ENCODE results near the gene SBF2.
"Not testable (repeated sequence)": the region's sequence is repeated elsewhere in the genome, so short reads cannot be mapped to it uniquely, and the experiment has no call there.

Gene SBF2

DNA sequence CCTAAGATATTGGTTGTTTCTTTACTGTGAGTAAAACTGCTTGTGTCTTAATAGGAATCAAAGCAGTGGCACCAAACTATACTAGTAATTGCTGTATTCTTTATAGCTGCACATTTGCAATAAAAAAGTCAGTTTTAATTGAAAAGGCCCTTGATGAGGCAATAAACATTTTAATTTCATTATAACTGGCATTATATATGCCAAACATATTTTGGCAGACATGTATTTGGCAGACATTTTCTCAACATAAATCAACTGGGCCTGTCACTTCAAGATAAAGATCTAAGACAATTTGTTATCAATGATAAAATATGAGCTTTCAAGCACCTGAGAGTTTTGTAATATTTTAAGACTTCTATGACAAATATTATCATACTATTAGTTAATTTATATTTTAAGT is 245.7 kb downstream of the SBF2 start:
- DNase-seq = no peak

DNA sequence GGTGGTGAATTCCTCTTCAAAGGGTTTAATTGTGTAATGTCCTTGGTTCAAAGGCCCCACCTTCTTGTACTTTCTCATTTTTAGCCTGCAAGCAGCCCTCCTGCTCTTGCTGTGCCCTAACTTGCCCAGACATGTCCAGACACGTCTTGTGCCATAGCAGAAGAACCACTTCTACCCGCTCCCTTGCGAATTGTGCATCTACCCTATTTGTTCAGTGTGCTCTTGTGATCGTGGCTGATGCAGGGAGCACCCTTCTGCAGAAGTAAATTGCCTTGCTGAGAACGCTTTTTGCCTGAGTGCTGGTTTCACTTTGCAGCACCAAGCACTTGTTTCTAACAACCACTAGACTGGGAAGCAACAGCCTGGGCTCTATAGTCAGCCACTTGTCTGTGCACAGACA is 249.4 kb downstream of the SBF2 start:
- no peak for DNase-seq

DNA sequence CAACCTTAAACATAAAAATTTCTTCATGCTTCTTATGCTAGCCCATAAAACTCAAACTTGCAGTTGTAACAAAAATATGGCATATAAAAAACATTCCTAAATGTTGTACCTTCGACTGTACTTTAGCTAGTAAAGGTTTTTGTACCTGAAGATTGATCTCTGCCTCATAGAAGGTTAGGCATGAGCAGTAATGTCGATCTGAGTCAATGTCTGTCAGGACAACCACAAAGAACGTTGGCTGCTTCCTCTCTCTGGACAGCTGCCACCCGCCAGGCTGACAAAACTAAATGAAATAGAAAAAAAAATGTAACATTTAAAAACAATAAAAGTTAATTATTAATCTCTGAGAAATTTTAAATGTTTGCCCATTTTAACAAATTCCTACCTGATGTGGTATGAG is 251.3 kb downstream of the SBF2 start:
- no peak for DNase-seq

DNA sequence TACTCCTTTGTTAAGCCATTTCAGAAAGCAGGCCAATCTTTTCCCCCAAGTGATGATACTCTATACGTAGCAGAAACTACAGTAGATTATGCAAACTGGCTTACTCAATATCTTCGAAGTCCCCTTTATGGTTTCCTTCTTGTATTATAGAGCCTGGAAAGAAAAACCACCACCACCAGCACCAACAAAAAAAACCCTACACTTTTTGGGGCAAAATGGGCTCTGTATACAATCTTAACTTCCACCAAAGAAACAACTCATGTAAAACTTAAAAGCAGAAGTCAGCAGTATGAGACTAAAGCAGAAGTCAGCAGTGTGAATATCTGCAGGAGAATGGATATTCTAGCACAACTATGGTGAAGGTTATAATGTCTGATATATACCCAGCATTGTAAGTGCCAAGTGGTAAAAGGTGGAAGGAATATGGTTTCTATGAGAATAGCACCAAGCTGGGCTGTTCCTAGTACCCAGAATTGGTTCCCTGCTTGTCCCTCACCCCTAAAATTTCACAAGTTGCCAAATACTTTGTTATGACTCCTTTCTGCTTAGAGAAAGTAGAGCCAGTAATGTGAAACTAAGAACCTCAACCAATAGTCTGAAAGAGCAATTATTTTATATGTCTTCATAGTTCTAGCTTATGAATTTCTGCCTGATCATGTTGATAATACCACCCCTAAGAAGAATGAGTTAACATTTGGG is 252.1 kb downstream of the SBF2 start:
- DNase-seq = no peak

DNA sequence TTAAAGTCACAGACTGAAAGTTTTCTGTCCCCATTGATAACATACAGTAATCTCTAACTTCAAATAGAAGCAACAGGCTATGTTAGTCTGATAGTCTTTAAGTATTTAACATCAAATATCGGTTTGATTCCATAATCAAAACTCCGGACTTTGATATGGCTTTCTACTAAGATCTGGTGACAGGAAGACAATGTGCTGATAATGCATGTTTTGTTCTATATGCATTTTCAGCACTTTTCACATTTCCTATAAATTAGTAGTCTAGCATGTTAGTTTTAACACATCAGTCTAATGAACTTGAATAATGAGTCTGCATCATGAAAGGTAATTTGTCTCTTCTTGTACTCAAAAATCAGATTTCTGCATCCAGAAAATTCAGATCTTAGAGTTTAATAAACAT is 252.7 kb downstream of the SBF2 start:
- no peak for DNase-seq

DNA sequence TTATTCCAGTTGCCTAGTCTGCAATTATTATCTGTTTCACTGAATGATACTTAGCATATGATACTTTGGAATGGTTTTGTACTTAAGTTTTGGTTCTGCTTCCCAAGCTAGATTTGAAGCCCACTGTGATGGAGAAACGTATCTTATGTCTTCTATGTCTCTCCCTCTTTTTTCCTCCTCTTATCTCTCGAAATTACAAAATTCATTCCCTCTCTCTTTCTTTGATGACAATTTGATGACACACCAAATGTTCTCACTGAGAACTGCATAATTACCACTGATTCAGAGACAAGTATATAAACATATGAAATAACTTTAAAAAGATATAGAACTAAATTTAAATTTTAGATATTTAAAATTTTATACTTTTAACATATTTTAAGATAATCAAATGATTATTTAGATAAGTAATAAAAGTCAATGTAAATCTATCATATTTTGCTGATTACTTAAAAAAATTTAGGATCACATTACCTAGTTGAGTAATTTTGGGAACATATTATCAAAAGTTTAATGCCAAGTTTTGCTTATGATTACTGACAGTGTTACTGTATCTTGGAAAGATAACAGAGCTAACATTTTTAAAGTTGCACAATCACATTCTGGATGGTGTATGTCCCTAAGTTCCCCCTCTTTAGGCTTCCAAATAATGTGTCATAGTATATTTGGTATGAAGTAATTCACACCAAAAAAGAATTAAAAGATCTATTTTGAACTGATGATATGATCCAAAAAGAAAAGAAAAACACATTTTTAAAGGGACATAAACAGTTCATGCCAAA is 255.3 kb downstream of the SBF2 start:
- DNase-seq = no peak

DNA sequence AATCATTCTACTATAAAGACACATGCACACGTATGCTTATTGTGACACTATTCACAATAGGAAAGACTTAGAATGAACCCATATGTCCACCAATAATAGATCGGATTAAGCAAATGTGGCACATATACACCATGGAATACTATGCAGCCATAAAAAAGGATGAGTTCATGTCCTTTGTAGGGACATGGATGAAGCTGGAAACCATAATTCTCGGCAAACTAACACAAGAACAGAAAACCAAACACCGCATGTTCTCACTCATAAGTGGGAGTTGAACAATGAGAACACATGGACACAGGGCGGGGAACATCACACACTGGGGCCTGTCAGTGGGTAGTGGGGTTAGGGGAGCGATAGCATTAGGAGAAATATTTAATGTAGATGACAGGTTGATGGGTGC is 258.1 kb downstream of the SBF2 start:
- DNase-seq = not testable (repeated sequence)

DNA sequence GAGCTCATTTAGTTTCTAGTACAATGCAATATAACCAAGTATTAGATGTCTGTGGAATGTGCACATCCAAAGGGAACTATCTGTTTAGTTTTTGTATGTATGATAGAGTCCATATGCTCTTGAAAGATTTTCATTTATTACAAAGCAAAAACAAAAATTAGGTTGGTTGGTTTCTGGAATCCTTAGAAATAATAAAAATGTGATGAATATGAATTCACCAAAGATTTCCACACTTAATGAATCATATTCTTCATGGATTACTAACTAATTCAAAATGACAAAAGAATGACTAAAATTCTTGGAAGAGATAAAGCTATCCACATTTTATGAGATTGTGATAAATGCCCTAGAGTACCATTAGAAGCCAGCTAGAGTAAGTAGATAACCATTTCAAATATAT is 261.1 kb downstream of the SBF2 start:
- DNase-seq = no peak

DNA sequence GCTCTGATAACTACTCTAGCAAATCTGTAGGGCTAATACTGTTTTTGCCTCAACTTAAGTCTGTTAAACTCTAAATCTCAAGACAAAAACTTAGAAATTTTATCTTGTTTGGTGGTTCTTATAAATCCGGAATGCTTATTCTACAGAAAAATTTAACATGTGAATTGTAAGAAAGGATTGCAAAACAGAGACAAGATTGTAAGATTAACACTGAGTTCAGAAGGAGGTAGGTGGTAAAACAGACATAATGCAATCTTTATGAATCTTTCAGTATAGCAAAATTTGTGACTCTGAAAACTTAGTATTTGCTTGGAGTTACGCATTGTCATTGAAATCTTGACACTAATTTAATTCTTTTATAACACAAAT is 263.9 kb downstream of the SBF2 start:
- no peak for DNase-seq

DNA sequence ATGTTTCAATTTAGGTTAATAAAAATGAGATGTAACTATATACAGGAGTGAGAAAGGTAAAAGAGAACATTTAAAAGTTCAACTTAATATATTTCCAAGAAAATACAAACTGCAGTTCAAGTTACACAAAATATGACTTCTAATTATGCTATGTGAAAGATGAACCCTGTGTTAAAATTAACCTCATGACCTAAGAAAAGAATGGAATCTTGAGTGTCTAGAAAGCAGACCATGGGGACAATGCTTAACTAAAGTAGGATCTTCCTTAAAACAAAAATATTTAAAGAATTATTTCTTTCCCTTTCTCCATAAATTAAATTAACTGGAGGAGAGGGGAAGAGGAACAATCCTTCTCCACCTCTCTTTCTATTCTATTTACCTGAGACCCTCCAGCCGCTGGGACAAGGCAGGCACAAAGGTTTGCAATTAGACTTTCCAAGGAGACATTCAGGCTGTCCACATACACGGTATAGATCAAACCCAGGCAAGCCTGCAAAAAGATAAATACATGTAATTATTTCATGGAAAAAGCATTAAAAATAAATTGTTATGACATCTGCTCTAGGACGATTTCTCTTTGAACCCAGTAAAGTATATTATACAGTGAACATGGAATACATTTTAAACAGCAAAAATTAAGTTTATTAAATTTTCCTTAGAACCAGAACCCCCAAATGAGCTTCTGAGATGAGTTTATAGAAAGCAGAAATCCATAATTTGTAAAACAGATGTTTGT is 264.5 kb downstream of the SBF2 start:
- no peak for DNase-seq

DNA sequence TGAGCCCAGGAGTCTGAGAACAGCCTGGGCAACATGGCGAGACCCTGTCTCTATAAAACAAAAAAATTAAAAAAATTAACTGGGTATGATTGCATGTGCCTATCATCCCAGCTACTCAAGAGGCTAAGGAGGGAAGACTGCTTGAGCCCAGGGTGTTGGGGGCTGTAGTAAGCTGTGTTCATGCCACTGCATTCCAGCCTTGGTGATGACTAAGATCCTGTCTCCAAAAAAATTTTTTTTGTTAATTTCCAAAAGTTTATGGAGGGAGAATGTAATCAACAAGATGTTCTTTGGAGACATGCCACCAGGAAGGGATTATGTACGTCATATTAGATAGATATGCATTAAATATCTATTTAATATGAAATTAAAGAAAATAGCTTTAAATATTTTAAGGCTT is 267.5 kb downstream of the SBF2 start:
- no peak for DNase-seq

DNA sequence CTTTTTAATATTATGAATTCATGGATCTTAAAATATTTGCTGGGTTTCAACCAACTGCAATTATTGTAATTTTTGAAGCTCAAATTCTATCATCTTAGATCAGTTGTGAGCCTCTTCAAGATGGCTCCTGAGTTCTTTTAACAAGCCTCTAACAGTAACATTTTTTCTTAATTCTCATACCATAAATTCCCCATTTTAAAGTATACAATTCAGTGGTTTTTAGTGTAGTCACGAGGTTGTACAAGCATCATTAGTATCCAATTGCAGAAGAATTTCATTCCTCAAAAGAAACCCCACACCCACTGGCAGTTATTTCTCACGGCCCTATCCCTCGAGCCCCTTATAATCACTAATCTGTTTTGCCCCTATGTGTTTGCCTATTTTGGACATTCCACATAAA is 270.8 kb downstream of the SBF2 start:
- DNase-seq = no peak

DNA sequence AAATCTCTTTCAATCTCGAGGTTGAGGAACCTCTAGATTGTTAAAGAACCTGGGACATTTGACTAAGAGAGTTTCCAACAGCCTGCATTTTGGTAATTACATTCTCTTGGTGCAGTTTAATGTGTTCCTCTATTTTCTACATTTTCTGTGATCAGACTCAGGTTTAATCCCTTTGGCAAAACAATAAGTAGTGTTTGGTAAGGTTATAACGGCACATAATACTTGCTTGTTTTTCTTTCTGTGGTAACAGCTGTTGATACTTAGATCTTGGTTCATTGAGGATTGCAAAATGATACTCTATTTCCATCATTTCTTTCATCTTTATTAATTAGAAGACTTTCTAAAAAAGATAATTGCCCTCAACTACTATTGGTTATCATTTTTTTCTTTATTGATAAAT is 271.3 kb downstream of the SBF2 start:
- no peak for DNase-seq

DNA sequence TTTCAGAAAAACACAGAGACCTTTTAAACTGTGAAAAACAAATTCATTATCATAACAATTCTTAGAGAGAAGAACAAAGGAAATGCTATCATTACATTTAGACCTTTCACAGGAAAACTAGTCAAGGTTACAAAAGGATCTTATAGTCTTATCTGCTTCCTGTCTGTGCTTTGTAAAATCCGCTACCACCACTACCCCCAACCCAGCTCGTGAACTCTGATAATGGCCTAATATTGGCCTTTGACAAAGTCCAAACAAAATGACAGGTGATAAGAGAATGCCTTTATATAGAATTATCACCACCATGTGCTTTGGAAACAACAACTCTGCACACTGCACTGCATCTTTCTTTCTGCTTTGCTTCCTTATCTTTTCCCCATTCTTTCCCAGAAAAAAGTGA is 272.5 kb downstream of the SBF2 start:
- DNase-seq = no peak

DNA sequence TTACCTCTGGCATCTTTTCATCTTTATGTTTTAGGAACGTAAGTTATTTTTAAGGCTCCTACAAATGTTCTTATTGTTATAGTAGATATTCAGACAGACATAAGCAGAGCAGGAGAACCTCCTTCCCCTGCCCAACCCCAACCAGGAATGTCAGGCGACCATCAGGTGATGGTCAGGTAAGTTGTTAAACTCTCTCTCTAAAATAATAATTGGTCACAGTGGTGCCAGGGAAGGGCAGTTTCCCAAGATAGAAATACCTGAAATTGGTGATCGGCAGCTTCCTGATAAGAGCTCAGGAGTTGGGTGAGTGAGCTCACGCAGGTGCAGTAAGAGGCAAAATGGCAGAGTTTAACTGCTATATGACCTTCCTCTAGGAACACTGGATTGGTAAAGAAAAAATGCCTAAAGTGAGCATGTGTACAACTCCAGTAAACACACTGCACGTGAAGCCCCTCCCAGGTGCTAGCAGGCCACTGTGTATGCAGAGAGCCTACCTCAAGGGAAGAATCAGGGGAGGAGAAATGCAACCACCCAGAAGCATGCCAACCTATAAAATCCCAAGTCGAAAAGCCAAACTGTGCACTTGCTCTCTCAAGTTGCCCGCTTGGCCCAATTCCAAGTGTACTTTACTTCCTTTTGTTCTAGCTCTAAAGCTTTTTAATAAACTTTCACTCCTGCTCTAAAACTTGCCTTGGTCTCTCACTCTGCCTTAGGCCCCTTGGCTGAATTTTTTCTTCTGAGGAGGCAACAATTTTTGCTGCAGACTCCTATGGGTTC is 273.9 kb downstream of the SBF2 start:
- DNase-seq = no peak

DNA sequence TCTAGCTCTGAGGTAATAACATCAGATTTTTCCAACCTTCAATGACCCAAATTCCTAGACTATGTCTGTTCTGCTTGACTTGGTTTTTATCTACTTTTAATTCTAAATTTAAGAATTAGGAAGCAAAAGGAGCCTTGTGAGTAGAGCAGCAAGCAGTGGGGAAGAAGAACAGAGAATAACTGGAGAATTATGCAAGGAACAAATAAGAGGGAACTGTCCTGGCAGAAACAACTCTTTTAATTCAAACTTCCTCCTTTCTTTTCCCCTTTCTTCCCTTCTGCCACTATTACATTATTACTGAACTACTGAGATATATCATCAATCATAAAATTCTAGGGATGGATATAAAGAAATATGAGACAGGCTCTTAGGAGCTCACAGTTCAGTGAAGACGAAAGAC is 276.1 kb downstream of the SBF2 start:
- no peak for DNase-seq

DNA sequence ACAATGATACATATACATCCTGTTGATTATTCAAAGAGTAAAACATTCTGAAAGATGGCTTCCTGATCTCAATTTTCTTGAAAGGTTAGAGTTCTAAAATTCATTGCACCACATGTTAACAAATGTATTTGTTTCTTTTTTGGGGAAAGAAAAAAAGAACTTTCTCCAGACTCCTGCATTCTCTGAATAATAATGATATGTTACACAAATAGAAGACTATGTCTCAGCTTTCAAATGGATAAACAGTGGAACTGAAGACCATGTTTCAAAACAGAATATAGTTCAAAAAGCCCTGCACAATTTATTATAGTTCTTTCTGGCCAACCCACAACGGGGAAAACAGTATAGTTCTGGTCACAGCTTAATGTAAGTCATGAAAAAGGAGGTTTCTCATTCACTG is 277.0 kb downstream of the SBF2 start:
- DNase-seq = no peak

DNA sequence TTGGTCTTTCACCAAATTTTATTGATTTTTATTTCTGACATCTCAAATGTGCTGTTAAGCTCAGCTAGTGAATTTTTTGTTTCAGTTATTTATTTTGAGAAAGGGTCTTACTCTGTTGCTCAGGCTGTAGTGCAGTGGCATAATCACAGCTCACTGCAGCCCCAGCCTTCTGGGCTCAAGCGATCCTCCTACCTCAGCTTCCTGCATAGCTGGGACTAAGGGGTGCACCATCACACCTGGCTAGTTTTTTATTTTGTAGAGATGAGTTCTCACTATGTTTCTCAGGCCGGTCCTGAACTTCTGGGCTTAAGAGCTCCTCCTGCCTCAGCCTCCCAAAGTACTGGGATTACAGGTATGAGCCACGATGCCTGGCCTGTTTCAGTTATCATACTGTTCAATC is 282.0 kb downstream of the SBF2 start:
- DNase-seq = no peak

DNA sequence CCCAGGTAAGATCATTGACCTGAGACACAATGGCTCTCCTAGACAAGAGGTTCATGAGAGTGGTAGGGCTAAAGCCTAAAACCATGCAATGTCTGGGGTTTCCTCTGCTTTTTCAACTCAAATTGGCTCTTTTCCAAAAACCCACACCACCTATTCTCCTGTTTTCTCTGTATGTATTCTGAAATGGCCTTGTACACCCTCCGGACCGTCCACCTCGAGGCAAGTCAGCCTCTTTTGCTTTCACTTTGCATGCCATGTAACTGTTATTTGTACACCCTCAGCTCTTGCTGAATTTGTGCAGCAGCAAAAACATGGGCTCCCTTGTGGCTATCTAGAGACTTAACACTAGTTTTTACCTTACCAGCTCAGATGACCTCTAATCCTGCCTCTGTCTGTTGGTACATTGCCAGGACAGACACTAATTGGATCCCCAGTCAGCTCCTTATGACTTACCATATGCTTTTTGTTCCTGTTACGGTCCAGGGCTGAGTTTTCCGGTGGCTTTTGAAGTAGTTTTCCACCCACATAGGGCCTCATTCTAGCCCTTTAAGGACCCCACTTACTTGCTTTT is 288.0 kb downstream of the SBF2 start:
- no peak for DNase-seq

DNA sequence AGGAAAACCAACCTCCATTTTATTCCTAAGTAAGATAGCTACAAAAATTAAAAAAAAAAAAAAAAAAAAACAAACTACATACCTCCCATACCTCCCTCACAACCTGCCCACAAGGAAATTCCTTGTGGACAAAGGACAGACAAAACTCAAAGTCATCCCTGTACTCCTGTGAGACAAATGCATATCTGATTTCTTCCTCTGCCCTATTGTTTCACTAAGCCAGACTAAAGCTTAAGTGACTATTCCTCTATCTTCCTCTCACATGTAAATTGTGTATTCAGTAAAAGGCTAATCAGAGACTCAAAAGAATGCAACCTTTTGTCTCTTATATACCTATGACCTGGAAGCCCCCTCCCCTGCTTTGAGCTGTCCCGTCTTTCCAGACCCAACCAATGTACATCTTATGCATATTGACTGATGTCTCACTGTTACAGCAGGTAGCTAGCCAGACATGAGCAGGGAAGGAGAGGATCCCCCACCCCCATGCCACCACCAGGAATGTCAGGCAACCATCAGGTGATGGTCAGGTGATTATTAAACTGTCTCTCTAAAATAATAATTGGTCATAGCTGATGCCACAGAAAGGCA is 289.4 kb downstream of the SBF2 start:
- no peak for DNase-seq

DNA sequence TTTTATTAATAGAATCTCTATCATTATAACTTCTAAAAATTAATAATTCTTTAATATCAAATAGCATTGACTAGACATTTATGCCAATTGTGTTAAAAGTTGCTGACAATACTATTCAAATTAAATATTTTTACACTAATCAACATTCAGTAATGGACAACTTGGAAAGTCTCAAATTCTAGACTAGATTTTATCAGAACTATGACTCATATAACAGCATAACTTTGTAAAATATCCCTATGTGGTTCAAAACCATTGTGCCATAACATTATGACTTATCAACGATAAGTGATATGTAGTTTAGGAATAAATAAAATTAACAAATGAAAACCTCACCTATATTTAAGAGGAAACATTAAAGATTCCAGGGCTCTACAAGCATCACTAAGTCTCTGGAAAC is 291.8 kb downstream of the SBF2 start:
- DNase-seq = no peak

DNA sequence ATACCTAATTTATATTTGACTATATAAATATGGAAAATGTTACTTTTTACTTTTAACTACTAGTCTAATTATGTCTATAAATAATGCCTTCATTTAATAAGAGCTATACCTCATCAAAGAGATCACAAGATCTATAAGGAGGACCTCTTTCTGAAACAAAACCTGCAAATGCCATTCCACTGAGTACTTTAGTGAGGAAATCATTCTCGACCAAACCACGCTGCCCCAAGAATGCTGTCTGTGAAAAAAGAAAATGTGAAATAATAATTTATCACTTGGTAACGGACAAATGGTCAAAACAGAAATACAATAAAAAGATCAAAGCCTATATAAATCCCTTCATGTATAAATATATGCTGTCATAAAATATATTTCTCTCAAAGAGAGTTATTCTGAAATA is 301.7 kb downstream of the SBF2 start:
- no peak for DNase-seq

Data from NCI-H1417 treated with DMSO at 0.1 percent for 48 hours (cell line).